HL-60/S4 treated with retinoic acid at 250 ng/mL for 4 days and 3 days (cell line): Measurements from ENCODE around the gene CNTN2.

ENCODE experiments used
- in situ Hi-C: fragments of 300-500 bp; cut with MboI; formaldehyde crosslinking; loops from 2 replicates; pipeline ENCODE4 v1.7.0; 2022; ENCODE audit warnings: low sequenced_read_pairs

CNTN2 gene

DNA sequence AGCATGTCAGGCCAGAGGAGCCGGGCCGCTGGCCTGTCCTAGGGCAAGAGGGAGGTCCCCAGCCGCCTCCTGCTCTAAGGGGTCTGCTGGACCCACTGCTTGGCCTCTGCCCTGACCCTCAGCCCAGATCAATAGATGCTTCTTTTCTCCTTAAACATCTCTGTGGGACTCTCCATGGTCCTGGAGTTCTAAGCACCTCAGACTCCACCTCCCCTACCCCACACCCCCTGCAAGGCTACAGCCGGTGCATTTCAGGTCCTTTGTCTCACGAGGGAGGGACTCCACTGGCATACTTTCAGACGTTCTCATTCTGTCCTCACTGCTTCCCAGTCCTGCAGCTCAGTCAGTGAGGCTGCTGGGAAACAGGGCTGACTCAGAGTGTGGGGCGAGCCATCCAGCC, 11.0 kb downstream of the CNTN2 start:
- in situ Hi-C loops, result no loop called here

DNA sequence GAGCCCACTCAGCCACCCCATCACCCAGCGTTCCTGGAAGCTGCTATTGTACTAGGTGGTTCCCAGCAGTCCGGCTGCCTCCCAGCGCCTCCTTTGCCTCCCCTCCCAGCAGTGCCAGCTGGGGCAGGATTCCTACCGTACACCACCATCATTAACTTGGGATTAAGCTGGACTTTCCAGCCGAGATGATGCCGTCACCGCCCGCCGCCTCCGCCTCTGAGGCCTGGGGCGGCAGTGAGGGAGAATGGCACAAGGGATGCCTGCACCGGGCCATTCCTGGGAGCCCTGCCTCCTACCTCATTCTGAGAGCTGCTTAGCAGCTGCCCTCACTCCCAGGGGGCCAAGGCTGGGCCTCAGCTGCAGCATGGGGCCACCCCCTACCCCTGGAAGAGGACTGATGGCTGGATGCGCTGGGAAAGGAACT, 13.2 kb downstream of the CNTN2 start:
- in situ Hi-C loops, result no loop called here

DNA sequence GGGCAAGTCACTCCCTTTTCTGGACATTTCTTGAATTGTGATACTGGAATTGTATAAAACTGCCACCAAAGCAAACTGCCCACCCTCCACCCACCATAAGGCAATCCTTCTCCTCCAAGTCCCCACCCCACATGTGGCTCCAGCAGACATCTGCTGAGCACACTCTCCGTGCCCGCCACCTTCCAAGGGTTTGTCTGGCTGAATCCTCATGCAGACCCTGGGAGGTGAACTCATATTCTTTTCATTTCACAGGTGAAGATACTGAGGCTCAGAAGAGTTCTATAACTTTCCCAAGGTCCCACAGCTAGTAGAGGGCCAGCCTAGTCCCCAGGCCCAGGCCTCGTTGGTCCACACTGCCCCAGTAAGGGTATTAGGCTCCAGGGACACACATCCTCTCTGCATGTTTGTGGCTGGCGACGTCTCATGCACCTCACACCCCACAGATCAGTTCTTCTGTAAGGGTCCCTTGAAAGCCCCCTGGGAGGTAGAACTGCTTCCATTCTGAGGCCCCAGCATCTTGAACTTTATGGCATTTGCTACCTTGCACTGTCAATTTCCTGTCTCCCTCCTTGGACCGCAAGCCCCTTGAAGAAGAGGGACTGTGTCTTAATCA, 14.1 kb downstream of the CNTN2 start:
- in situ Hi-C loops, result no loop called here

DNA sequence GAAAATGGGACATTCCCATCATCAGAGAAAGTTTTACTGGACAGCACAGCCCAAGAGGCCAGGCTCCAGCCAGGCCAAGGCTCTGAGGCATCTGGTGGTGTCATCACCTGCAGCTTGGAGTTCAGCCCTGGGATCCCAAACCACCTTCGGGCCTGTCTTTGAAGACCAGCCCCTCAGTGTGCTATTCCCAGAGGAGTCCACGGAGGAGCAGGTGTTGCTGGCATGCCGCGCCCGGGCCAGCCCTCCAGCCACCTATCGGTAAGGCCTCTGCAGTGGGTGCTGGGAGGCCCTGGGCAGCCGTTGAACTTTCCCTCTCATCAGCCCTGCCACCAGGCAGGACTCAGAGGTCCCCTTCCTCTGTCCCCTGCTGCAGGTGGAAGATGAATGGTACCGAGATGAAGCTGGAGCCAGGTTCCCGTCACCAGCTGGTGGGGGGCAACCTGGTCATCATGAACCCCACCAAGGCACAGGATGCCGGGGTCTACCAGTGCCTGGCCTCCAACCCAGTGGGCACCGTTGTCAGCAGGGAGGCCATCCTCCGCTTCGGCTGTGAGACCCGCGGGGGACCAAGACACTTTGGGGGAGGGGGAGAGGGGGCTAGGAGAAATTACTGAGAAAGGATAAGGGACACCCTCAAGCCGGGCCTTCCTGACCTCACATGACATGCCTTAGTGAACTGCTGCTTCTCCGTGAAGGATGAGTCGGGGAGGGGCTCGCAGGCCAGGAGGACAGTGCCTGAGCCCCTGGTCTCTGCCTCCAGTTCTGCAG, 15.0 kb downstream of the CNTN2 start:
- in situ Hi-C loops, result no loop called here

DNA sequence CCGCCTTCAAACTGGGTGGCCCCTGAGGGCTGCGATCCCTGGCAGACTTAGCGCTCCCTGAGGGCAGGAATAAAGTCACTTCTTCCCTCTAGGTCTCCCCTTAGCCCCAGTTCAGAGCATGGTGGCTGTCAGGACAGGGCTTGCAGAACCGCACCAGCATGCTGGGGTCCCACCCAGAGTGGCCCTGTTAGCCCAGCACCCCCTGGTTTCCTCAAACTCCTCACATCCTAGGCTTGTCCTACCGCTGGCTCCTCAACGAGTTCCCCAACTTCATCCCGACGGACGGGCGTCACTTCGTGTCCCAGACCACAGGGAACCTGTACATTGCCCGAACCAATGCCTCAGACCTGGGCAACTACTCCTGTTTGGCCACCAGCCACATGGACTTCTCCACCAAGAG, 15.8 kb downstream of the CNTN2 start:
- in situ Hi-C loops, result no loop called here

DNA sequence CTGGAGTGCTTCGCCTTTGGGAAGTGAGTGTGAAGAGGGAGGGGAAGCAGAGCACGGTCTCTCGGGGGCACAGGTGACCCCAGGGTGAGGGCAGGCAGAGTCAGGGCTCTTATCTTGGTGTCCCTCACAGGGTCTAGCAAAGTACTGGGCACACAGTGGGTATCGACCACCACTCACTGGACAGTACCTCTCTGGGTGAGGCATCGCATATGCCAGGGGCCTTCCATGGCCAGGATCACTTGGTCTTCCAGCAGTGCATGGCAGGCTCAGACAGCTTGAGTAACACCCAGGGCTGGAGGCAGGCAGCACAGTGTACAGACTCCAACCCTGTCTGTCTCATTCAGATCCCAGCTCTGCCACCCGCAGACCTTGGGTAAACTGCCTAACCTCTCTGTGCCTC, 16.6 kb downstream of the CNTN2 start:
- in situ Hi-C loops, result no loop called here

DNA sequence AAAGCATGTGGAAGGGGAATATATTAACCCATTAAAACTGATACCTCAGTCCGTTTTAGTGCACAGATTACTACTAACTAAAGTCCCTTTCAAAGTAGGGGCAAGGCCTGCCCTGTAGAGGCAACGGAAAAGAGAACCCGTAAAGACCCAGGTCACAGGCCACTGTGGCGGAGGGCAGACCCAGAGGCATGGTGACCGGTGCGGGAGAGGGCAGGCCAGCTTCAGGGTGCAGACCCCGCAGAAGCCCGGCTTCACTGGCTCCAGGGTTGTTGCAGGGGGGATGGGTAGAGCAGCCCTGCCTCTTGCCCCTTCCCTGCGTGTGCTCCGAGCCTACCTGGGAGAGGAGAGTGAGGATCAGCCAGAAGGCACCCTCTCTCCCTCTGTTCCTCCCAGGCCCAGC, 17.7 kb downstream of the CNTN2 start:
- in situ Hi-C loops, result no loop called here

DNA sequence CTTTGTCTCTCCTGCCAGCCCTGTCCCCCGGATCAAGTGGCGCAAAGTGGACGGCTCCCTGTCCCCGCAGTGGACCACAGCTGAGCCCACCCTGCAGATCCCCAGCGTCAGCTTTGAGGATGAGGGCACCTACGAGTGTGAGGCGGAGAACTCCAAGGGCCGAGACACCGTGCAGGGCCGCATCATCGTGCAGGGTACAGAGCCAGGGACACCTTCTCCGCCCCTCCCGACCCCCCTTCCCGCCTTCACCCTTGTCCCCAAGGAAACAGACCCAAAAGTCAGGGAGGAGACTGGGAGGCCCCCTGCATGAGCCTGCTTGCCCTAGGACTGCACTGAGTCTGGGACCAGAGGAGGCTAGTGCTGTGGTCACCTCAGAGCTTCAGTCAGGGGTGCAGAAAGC, 18.2 kb downstream of the CNTN2 start:
- in situ Hi-C loops, result no loop called here

DNA sequence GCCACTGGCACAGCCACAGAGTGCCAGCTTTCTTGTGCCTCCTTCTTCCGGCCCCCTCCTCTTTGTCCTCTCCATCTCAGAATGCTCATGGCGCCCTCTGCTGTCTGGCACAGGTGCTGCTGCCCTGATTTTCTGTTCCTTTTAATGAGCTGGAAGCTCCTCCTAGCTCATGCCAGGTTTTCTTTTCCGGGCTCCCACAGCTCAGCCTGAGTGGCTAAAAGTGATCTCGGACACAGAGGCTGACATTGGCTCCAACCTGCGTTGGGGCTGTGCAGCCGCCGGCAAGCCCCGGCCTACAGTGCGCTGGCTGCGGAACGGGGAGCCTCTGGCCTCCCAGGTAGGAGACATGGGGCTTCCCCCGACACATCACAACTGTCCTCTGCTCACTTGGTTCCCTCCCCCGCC, 18.7 kb downstream of the CNTN2 start:
- in situ Hi-C loops, result no loop called here

DNA sequence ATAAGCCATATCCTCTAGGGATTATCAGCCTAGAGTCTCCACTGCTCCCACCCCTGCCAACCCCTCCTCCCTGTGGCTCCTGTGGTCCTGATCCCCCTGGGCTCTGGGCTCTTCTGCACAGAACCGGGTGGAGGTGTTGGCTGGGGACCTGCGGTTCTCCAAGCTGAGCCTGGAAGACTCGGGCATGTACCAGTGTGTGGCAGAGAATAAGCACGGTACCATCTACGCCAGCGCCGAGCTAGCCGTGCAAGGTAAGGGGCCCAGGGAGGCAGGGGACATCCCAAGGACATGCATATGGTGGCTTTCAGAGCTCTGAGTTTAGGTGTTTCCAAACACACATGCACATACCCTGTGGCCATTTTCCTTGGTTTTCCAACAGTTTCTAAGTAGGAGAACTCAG, 19.3 kb downstream of the CNTN2 start:
- in situ Hi-C loops, result no loop called here

DNA sequence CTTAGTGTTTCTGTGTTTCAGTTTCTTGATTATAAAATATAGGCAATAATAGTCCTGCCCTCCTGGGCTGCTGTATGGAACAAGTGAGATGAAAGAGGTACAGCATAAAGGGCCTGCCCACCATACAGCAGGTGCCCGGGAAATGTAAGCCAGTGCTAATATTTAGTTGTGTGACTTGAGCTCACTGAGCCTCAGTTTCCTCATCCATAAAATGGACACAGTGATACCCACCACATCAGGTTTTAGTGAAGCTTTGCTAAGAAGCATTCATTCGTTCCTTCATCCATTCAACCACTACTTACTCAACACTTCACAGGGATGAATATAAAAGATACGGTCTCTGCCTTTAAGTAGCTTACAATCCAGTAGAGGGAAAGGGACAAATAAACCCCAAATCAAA, 19.9 kb downstream of the CNTN2 start:
- in situ Hi-C loops, result no loop called here

DNA sequence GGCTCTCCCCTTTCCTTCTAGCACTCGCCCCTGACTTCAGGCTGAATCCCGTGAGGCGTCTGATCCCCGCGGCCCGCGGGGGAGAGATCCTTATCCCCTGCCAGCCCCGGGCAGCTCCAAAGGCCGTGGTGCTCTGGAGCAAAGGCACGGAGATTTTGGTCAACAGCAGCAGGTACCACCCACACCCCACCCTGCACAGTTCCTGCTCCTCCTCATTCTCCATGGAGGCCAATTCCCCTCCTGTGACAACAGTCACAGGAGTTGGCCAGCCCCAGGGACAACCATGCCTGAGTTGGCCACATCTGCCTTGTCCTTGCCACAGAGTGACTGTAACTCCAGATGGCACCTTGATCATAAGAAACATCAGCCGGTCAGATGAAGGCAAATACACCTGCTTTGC, 21.3 kb downstream of the CNTN2 start:
- in situ Hi-C loops, result no loop called here

DNA sequence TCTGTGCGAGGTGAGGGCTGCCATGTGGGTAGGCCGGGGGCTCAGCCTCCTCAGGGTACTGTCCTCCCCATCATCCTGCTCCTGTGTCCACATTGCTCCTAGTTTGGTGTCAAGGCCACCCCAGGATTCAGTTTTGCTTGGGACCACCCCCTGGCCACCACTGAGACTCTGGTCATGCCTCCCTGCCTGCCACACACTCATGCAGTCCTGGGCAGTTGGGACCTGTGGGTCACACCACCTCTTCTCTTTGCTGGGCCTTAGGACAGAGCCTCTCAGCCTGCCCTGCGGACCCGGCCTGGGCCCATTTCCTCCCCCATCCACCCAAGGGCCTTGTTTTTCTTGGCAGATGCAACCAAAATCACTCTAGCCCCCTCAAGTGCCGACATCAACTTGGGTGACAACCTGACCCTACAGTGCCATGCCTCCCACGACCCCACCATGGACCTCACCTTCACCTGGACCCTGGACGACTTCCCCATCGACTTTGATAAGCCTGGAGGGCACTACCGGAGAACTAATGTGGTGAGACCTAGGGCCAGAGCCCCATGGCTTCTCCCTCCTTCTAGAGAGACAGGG, 21.8 kb downstream of the CNTN2 start:
- in situ Hi-C loops, result no loop called here

DNA sequence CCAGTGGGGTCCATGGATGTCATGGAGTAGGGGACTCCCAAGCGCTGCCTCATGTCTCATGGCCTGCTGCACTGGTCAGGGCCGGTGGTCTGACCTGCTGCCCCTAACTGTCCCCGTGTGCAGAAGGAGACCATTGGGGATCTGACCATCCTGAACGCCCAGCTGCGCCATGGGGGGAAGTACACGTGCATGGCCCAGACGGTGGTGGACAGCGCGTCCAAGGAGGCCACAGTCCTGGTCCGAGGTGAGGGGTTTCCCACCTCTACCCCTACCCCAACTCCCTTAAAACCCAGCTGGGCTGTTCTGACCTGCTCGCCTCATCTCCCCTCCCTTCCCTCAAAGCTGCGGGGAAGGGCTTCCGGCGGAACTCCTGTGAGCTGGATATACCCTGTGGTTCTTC, 22.7 kb downstream of the CNTN2 start:
- in situ Hi-C loops, result no loop called here

DNA sequence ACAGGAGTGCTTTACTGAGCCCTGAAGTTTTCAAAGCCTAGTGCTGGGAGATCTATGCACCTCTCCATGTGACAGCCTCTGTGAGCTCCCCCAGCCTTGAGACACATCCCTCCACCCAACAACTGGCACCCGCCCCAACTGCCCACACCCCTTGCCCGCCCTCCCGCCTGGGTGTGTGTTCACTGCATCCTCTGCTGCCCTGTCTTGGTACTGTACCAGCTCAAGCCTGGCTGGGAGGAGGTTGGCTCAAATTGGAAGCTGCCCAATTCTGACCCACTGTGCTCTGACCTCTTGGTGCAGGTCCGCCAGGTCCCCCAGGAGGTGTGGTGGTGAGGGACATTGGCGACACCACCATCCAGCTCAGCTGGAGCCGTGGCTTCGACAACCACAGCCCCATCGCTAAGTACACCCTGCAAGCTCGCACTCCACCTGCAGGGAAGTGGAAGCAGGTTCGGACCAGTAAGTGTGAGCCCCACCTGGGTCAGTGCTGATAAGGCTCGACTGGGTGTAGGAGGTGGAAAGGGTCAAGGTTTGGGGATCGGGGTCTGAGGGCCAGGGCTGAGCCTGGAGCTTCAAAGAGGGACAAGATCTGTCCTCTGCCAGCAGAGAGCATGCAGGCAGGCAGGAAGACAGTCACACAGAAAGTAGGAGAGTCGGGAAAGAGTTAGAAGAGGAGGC, 23.3 kb downstream of the CNTN2 start:
- in situ Hi-C loops, result no loop called here

DNA sequence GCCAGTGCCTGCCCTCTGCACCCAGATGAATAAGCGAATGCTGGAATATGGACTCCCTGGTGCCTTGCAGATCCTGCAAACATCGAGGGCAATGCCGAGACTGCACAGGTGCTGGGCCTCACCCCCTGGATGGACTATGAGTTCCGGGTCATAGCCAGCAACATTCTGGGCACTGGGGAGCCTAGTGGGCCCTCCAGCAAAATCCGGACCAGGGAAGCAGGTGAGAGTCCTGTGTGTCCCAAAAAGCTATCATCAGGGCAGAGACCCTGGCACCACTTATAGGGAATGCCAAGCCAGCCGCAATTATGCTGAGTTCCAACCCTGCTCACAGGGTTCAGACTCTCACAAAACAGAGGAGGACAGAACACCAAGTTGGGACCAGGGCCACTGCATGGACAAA, 24.0 kb downstream of the CNTN2 start:
- in situ Hi-C loops, result no loop called here

DNA sequence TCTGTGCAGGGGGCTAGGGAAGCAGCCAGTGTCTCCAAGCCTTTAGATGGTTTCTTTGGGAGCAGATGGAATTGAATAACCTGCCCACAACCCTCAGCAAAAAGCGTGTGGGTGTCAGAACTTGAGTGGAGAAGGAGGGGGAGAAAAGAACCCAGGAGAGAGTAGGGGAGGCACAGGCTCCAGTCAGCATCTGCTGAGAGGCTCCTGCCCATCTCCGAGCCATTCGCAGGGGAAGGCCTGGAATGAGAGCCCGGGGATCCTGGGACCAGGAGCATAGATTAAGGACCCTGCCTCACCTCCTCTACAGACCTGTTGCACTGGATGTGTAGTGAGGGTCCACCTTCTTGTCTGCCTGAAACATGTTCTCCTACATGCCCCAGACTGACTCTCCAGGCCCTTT, 25.0 kb downstream of the CNTN2 start:
- in situ Hi-C loops, result no loop called here

DNA sequence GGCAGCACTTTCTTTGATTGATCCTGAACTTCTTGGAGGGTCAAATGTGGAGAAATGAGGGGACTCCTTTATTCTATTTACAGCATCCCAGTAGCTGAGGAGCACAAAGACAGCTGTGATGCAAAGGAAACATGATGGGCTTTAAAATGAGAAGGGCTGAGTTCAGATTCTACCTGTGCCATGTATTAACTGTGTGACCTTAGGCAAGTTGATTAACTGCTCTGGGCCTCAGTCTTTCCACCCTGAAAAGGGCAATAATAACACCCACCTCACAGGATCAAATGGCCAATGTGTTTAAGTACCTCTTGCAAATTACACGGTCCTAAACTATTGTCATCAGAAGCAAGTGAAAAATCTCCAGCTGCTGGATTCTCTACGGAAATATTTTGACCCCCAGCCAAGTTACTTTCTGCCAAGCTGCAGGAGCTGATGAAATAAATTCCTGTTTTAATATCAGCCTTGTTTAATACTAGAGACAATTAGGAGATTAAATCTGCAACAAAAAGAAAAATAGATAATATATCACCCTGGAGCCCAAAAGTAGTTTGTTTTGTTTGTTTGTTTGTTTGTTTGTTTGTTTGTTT, 25.5 kb downstream of the CNTN2 start:
- in situ Hi-C loops, result no loop called here

DNA sequence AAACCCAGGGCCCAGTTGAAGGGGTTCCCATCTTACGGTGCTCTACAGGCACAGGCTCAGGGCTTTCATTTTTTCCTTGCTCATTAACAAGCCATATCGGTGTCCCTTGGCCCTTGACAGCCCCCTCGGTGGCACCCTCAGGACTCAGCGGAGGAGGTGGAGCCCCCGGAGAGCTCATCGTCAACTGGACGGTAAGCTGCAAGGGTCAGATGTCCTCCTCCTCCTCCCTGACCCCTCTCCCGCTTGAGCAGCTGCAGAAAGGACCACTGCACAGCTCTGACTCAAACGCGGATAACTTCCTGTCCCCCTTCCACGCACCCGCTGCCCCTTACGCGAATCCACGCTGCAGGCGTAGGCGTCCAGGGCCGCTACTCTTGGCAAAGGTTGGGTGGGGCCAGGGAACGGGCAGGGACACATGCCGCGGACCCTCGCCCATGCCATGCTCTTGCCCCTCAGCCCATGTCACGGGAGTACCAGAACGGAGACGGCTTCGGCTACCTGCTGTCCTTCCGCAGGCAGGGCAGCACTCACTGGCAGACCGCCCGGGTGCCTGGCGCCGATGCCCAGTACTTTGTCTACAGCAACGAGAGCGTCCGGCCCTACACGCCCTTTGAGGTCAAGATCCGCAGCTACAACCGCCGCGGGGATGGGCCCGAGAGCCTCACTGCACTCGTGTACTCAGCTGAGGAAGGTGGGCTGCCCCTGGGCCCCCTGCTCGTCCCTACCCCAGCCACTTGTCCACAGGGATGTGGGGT, 26.5 kb downstream of the CNTN2 start:
- in situ Hi-C loops, result no loop called here

DNA sequence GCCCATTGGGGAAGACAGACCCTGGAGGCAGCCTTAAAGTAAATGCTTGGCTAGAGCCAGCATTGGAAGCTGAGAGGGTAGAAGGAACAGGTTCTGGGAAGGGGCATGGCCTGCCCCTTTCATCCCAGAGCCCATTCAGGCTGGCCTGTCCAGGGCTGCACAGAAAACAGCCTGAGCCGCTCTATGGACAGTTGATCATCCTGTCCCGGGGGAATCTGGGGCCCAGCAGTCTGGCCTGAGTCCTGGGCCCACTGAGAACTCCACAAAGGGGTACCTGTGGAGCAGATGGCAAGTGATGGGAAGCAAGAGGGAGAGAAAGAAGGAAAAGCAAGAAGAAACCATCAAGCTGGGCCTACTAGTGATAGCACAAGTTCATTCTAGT, 28.0 kb downstream of the CNTN2 start:
- in situ Hi-C loops, result no loop called here

DNA sequence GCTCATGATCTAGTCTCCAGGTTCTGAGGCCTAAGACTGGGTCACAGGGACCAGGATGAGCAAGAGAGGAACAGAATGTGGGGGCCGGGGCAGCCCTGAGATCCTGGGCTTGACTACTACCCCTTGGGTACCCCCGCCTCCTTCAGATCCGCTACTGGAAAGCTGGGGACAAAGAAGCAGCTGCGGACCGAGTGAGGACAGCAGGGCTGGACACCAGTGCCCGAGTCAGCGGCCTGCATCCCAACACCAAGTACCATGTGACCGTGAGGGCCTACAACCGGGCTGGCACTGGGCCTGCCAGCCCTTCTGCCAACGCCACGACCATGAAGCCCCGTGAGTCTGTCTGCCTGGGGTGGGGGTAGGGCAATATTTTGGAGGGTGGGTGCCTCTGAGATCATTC, 28.8 kb downstream of the CNTN2 start:
- in situ Hi-C loops, result no loop called here
